Dermis microvascular lymphatic vessel endothelial cell (primary cell): ENCODE results near the gene KCNH5. TPM values are rescaled to one million over a fixed set of nuclear protein-coding genes. Genes with fewer than 3 reads are reported as not detected.
"Not testable (repeated sequence)": the region's sequence is repeated elsewhere in the genome, so short reads cannot be mapped to it uniquely, and the experiment has no call there.

ENCODE experiments used
- DNase-seq, 2 donors: peaks; one replicate each; pipeline versions ENCODE4 v3.0.0 to v3.0.0-alpha.2; 2010; ENCODE audit warnings: low read depth in 2 of 2
- total RNA-seq: library from RNA; depleted of rRNA; stranded (reverse); fragments of >200 nt; gene quantifications from 2 replicates; pipeline ENCODE4 v1.2.1, GENCODE V29; 2014

The KCNH5 gene
- total RNA-seq, 1 donor from 2014 or later = not detected

DNA sequence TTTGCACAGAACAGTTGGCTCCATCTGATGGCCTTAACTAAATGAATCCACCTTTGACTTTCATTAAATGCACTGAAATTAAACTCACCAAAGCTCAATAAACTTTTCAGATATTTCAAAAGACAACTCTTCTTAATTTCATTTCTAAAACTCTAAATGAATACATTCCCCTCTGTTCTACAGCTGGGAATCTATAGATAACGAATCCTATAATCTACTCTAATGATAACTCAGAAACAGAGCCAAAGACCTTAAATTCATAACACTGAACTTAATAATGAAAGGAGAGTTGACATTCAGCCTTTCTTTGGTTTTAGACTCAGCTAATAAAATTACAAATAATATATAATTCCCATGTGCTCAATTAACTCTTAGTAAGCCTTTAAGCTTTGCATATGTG is 150.5 kb downstream of the KCNH5 start:
- no peak for DNase-seq

DNA sequence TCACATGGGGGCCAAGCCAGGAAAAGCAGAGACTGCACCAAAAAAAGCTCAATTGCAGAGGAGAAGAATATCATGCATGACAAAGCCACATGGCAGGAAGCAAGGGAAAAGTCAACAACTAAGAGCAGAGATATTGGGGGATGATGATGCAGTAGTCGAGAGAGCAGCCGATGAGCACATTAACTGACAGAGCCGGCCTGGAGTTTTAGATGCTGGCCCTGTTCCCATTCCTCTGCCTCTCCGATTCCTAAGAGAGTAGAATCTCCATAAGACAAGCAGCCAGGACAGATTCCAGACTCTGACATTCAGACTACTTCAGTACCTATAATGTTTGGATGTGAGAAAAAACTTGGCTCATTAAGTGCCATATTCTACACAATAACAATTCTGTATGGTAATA is 155.9 kb downstream of the KCNH5 start:
- DNase-seq = no peak

DNA sequence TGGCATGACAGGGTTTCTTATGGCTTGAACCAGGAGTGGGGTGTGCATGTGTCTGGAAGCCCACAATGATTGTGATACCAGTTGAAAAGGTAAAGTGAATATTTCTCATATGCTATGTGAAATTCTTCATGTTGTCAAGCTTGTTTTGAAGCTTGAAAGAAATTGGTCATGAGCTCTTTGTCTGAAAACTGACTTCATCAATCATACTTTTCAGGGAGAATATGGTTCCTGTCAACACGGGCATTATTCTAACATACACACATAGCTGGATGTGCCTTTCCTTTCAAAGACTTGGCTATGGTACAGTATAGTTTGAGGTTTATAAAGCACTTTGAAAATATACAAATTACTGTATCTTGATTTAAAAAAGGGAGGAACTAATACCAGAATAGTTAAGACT is 158.8 kb downstream of the KCNH5 start:
- DNase-seq = no peak

DNA sequence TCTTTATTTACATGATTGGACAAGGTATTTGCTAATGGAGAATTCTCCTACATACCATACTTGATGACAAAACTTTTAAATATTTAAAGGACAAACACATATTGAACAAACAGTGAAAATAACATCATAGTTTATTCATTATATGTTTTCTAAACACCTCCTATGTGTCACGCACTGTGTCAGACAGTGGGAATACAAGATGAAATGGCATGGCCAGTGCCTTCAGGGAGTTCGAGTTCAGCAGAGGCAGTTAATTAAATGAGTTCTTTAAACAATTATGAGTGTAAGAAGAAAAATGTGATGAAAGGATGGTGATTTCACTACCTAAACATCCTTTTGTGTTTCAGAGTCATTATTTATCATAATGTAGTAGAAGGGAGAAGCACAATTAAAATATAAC is 159.8 kb downstream of the KCNH5 start:
- DNase-seq = no peak

DNA sequence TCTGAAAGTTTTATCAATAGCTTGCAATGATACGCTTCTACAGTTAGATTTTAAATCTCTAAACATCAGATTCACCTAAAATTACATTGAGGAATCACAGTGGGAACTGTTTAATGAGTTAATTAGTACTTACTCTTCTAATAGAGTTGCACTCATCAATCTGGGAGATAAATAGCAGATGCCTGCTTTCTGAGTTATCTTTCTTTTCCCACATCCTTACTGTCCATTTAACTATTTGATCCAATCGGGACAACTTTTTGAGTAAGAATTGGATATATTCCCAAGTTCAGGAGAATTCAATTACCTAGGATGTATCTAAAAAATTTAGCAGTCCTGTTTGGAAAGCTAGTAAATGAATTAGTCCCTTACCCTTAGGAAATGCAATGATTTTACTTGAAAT is 162.3 kb downstream of the KCNH5 start:
- DNase-seq = no peak

DNA sequence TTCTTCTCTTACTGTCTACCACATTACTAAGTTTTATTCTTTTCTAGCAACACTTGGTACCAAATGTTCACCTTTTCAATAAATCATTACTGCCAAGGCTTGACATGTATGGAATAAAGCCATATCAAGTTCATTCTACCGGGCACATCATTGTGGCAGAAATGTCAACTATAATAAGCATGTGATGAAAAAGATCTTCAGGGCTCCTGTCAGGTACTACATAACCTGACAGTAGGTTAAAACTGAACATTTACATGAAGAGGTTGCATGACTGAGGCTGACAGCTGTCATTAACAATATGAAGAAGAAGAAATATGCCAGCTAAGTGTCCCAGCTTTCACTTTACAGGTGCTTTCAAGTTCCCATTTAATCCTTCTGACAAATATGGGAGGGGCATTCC is 178.9 kb downstream of the KCNH5 start:
- no peak for DNase-seq

DNA sequence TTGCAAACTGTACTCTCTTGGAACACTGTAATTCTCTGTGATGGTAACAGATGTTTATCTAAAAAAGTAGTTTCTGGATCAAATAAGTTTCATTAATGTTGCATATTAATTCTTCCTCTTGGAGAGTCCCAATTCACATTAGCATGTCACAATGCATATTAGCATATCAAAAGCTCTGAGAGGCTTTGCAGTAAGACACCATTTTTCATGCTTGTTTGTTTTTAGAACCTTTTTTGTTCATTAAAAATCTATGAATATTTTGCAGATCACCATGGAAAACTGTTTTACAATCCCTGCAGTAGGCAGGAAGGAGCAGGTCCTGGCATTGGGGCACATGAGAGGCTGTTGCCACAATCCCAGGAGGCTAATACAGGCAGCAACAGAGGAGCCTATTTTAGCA is 180.7 kb downstream of the KCNH5 start:
- no peak for DNase-seq

DNA sequence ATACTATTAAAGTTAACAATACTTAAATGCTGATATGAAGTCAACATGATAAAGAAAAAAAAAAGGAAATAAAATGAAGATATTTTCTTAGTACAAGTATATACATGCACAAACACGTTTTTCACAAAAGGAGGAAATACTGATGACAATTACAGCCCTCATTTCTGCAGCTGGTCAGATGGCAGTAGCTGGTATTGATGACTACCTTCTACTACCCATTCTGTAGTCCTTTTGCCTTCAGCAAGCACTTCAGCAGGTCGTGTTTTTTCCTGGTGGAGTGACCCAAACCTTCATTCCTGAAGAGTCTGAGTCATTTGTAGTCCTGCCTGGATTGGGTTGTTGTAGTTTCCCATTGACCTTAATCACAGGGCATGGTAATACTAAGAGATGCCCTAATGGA is 187.2 kb downstream of the KCNH5 start:
- DNase-seq = not testable (repeated sequence)

DNA sequence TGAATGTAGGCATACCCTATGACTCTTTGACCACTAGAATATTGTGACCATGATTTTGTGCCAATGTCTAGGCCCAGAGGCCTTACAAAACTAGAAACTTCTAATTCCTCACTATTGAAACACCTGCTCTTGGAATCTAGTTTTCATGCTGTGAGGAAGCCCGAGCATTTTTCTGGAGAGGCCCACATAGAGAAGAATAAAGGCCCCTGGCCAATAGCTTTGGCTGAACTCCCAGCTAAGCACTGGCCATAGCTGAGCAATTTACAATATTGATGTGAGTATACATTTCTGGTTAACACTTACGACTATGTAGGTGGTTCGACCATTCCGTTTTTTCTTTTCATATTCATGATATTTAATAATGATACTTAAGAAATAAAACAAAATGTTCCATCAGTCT is 190.3 kb downstream of the KCNH5 start:
- DNase-seq = no peak

DNA sequence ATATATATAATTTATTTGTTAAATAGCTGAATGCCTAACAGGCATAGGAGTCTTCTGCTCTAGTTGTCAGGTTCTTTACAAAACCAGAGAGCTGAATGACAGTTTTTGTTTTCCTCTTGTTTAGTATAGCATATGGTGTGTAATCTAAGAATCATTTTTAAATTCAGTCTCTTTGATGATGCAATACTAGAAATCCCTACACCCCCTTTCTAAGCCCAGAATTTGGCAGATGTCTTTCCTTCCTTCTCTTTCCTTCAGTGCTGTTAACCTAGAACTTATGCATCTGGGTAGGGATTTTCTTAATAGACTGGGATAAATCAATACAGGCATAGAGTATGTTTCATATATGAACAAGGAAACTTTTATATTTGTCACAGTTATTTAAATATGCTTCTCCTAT is 198.1 kb downstream of the KCNH5 start:
- no peak for DNase-seq

DNA sequence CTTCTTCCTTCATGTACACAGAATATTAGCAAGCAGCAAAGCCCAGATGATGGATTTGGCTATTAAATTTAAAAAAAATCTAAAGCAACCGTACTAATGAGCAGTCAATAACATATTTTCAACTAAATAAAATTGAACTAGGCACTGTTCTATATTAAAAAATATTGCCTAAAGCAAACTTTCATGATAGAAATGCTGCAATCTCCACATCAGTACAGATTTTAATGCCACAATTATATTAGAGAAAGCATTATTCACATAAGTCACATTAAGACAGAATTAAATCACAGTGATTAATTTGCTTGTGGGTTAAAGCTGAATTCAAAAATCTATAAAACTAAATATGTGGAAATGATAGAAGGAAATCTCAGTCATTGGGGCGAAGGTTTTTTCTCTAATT is 200.7 kb downstream of the KCNH5 start:
- DNase-seq = no peak

DNA sequence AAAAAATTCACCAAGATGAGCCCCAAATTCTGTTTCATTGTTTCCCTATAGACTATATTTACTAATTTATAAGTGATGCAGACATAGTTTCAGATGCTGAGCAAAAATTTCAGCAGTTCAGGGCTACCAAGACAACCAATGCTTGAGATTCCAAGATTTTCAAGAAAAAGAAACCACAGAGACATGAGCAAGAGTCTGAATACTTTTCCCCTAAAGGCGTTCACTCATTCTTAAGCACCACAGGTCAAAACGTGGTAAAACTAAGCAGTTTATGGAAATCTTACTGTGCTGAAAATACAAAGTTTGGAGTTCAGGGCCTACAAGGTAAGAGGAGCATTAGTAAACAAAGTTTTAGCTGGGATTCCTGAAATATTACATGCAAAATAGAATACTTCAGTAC is 221.2 kb downstream of the KCNH5 start:
- DNase-seq = no peak

DNA sequence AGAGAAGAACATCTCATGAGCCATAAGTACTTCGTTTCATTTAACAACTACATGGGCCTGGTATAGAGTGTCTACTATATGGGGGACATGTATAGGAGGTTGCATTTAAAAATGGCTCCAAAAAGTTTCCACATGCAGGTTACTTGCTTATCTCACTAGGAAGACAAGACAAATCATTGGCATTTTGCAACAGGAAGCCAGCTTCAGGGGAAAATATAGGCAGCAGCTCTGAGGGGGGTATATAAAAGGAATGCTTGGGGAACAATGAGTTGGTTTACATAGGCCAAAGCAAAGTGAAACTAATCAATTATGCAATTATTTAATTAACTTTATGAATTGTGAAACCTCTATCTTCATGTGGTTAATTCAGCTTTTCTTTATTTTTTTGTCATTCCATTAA is 225.3 kb downstream of the KCNH5 start:
- DNase-seq = no peak

DNA sequence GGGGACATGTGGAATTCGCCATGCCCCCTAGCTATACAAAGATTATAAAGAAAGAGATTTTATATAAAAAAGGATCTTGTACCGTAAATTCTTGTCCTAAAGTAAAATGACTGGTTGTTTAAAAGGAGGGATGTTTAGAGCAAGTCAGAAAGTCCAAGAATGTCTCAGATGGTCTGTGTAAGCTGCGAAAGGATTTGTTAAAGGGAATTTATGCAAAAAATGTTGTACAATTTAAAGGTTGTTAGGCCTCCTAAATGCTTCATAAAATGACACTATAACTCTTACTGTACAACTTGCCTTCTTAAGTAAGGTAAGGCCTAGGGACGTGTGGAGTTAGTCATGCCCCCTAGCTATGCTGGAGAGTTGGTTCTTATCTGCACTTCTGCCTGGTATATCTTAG is 237.6 kb downstream of the KCNH5 start:
- no peak for DNase-seq

DNA sequence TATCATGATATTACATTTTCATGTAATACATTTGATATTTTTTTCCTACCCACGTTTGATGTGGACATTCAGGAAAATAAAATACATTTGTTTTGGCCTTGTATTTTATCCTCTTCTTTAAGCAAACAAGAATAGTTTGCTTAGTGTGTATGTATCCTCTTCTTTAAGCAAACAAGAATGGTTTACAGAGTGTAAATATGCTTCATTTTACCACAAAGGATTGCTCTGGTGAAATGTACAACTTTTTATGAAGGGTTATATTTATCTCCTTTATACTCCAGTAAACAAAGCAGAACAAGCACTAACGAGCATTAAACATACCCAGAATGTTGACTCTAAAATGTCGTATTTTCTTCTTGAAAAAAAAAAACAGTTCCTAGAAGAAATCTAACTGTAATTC is 244.7 kb downstream of the KCNH5 start:
- no peak for DNase-seq

DNA sequence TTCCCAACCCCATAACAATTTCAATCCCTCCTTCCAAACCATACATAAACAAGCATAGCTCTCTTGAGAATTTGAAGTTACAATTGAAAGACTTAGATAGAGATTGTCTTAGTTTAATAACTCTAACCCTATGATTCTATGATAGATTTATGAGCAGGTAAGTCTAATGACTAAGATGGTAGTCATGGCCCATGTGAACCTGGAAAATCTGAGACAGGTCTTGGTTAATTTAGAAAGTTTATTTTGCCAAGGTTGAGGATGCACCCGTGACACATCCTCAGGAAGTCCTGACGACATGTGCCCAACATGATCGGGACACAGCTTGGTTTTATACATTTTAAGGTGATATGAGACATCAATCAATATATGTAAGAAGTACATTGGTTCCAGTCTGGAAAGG is 248.8 kb downstream of the KCNH5 start:
- no peak for DNase-seq

DNA sequence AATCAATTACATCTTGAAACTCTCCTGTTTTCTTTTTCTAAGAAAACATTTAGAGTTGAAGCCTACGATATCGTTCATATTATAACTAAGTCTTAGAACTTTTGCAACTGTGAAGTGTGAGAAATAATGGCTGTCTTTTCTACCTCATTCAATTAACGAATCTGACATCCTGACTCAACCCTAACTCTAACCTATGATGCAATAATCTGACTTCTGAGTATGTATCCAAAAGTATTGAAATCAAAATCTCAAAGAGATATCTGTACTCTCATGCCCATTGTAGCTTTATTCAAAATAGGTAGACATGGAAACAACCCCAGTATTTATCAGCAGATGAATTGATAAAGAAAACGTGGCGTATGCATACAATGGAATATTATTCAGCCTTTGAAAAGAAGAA is 252.7 kb downstream of the KCNH5 start:
- DNase-seq = no peak

DNA sequence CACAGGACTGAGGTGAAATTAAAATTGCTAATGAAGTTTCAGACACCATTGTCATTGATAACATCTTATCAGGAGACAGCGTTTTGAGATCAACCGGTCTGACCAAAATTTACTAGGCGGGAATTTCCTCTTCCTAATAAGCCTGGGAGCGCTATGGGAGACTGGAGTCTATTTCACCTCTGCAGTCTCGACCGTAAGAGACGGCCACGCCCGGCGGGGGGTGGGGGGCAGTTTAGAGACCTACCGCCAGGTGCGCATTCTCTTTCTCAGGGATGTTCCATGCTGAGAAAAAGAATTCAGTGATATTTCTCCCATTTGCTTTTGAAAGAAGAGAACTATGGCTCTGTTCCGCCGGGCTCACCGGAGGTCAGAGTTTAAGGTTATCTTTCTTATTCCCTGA is 263.9 kb downstream of the KCNH5 start:
- not testable (repeated sequence) for DNase-seq

DNA sequence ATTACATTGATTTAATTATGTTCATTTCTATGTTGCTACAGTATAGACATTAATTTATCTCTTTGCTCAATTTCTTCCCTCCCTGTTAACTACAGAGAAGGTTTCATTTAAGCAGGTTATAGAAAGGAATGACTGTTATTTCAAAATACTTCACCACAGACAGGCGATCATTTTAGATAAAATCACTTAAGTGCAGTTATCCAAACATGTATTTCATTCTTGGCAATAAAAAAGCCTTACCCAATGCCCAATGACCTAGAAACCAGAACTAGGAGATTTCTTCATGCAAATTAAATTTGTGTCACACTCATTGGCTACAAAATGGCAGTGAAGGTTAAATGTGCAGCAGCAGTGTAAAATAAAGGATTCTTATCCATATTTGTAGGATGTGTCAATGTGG is 266.4 kb downstream of the KCNH5 start:
- no peak for DNase-seq

DNA sequence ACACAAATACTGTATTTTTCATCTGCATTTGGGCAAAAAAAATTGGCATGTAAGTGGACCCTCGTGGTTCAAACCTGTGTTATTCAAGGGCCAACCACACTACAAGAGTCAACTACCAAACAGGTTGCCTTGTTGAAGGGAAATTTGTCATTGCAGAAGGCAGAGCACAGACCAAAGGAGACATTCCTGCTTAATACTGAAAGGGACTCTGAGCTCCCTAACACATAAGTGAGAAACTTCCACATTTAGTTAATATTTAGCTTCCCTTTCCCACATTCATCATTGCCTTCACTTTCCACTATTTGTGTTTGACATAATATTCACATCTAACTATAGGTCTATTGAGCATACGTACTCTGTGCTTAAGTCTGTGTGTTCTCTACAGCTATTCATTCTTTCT is 266.9 kb downstream of the KCNH5 start:
- no peak for DNase-seq

DNA sequence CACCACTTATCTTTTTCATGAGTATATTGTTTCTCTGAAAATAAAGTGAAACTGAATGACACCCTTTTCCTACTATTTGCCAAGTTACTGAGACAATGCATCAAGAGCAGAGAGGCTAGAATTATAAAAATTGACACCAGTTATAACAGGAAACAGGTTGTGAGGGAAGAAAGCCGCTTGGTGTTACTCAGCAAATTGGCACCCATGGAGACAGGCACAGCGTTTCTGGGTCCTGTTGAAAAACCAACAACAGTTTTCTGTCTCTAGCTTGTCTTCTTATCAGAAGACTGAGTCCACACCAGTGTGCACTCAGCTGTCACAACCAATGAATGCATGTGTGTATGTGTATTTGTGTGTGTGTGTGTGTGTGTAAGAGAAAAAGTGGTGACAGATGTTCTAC is 267.7 kb downstream of the KCNH5 start:
- DNase-seq = no peak

DNA sequence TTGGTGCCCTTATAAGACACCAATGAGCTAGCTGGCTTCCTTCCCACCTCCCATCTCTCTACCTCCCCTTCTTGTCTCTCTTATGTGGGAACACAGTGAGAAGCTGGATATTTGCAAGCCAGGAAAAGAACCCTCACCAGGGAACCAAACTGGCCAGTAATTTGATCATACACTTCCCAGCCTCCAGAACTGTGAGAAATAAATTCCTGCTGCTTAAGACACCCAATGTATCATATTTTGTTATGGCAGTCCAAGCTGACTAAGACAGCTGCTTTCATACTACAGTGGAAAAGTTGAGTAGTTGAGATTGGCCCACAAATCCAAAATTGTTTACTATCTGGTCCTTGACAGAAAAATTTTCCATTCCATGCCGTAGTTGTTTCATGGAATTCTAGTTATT is 269.0 kb downstream of the KCNH5 start:
- DNase-seq = no peak

DNA sequence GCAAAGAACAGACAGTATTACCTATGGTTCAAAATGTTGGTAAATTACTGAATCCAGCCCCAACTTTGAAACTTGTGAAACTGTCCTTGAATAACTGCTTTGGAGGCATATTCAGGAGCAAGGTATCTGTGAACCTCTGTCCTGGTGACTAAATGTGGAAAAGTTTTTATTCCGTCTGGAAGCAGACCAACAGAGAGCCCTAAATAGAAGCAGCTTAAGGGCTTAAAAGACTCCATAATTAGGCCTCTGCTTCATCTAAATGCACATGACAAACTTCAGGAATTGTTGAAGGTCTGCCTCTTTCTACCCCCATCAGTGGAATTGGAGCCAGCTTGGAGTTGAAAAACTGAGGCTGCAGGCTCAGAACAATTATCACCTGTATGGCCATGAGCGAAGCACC is 276.5 kb downstream of the KCNH5 start:
- DNase-seq = no peak

DNA sequence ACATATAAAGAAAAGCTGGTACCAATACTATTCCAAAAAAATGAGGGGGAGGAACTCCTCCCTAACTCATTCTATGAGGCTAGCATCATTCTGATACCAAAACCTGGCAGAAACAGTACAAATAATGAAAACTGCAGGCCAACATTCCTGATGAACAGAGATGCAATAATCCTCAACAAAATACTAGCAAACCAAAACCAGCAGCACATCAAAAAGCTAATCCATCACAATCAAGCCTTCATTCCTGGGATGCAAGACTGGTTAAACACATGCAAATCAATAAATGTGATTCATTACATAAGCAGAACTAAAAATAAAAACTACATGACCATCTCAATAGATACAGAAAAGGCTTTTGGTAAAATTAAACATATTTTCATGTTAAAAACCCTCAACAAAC is 281.3 kb downstream of the KCNH5 start:
- no peak for DNase-seq

DNA sequence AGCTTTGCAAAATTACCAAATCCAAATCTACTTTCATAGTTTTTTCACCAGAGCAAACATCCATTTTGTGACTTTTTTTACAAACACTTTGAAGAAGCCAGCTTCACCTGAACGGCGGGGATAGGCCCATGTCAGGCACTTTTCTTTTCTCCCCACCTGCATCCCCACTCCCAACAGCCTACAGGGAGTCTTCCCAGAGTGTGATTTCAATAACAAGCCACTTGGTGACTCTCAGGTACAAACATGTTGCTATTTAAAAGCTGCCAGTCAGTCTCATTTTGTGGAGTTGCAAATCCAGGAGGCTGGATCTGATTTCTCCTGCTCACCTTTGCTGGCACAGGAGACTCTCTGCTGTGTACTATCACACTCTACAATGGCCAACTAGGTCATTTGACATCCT is 285.5 kb downstream of the KCNH5 start:
- DNase-seq = no peak
